Epithelial cell of prostate (primary cell): ENCODE results near the gene AGPAT3.

Experiments
- DNase-seq: peaks from one replicate; pipeline ENCODE4 v3.0.0-alpha.2; 2011; ENCODE audit warnings: low read depth, low spot score
- H3K27ac ChIP-seq: fragments of 450-650 bp; 2 replicates; pipeline ENCODE4 v1.5.1; 2017; ENCODE audit warnings: mild to moderate bottlenecking

Gene AGPAT3

GRCh38 chr21:43859747-43860214, 5.2 kb upstream of the AGPAT3 start:
- DNase-seq = no peak
- H3K27ac ChIP-seq = no peak overlapping the region

GRCh38 chr21:43861706-43862105, 3.3 kb upstream of the AGPAT3 start:
- DNase-seq = no peak

GRCh38 chr21:43864313-43864961, 586 bp upstream of the AGPAT3 start:
- no peak for DNase-seq
- peak overlapping the region; percentile 81 for H3K27ac ChIP-seq

More at GRCh38 chr21:43861706-43862105, 3.3 kb upstream of the AGPAT3 start:
- H3K27ac ChIP-seq = no peak overlapping the region

GRCh38 chr21:43865540-43866259, 677 bp downstream of the AGPAT3 start:
- peak overlapping the region; percentile 81 for H3K27ac ChIP-seq
- no peak for DNase-seq

GRCh38 chr21:43866260-43866629, 1.2 kb downstream of the AGPAT3 start:
- DNase-seq = no peak
- peak overlapping the region; percentile 81 for H3K27ac ChIP-seq

GRCh38 chr21:43866659-43867331, 1.8 kb downstream of the AGPAT3 start:
- peak overlapping the region; percentile 81 for H3K27ac ChIP-seq
- DNase-seq = no peak

- peak overlapping the region; percentile 81 for H3K27ac ChIP-seq
- DNase-seq = no peak
Measured at GRCh38 chr21:43867332-43867703, 2.3 kb downstream of the AGPAT3 start.

GRCh38 chr21:43867948-43868347, 2.9 kb downstream of the AGPAT3 start:
- no peak for DNase-seq
- H3K27ac ChIP-seq = peak overlapping the region; percentile 81

GRCh38 chr21:43868461-43868860, 3.4 kb downstream of the AGPAT3 start:
- no peak for DNase-seq
- H3K27ac ChIP-seq = peak overlapping the region; percentile 81

- DNase-seq = no peak
- H3K27ac ChIP-seq = no peak overlapping the region
Measured at GRCh38 chr21:43869486-43870325, 4.7 kb downstream of the AGPAT3 start.

- no peak for DNase-seq
- no peak overlapping the region for H3K27ac ChIP-seq
Measured at GRCh38 chr21:43871487-43871886, 6.5 kb downstream of the AGPAT3 start.

GRCh38 chr21:43872531-43873197, 7.6 kb downstream of the AGPAT3 start:
- no peak overlapping the region for H3K27ac ChIP-seq
- no peak for DNase-seq

- no peak for DNase-seq
- H3K27ac ChIP-seq = no peak overlapping the region
Measured at GRCh38 chr21:43873673-43874072, 8.7 kb downstream of the AGPAT3 start.

- no peak for DNase-seq
- no peak overlapping the region for H3K27ac ChIP-seq
Measured at GRCh38 chr21:43874085-43874805, 9.2 kb downstream of the AGPAT3 start.

GRCh38 chr21:43876605-43877004, 11.6 kb downstream of the AGPAT3 start:
- no peak overlapping the region for H3K27ac ChIP-seq
- no peak for DNase-seq

- DNase-seq = no peak
- no peak overlapping the region for H3K27ac ChIP-seq
Measured at GRCh38 chr21:43877936-43878575, 13.0 kb downstream of the AGPAT3 start.

- no peak for DNase-seq
- peak overlapping the region; percentile 18 for H3K27ac ChIP-seq
Measured at GRCh38 chr21:43879348-43880110, 14.5 kb downstream of the AGPAT3 start.
